ENCODE data around the gene LRRC4B.
"Not testable (repeated sequence)": the region's sequence is repeated elsewhere in the genome, so short reads cannot be mapped to it uniquely, and the experiment has no call there.

LRRC4B gene

DNA sequence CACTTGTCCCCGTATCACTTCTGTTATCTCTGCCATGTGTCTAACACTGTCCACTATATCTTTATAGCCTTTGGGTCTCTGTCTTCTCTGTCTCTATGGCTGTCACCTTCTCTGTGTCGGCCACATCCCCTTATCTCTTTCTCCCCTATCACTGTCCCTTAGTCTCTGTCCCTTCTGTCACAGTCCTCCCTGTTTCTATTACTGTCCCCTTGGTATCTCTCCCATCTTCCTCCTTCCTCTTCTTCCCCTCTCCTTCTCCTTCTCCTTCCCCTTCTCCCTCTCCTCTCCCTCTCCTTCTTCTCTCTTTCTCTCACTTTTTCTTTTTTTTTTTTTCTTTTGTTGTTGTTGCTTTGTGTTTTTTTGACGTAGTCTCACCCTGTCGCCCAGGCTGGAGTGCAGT lies 34.7 kb upstream of the LRRC4B start:
- H3K4me3 ChIP-seq (ENCODE audit: low read depth, low read length) = no peak overlapping the region
- no peak for DNase-seq (ENCODE audit: low read depth)
- TF ChIP-seq, protein P1, sequence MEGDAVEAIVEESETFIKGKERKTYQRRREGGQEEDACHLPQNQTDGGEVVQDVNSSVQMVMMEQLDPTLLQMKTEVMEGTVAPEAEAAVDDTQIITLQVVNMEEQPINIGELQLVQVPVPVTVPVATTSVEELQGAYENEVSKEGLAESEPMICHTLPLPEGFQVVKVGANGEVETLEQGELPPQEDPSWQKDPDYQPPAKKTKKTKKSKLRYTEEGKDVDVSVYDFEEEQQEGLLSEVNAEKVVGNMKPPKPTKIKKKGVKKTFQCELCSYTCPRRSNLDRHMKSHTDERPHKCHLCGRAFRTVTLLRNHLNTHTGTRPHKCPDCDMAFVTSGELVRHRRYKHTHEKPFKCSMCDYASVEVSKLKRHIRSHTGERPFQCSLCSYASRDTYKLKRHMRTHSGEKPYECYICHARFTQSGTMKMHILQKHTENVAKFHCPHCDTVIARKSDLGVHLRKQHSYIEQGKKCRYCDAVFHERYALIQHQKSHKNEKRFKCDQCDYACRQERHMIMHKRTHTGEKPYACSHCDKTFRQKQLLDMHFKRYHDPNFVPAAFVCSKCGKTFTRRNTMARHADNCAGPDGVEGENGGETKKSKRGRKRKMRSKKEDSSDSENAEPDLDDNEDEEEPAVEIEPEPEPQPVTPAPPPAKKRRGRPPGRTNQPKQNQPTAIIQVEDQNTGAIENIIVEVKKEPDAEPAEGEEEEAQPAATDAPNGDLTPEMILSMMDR (conservative IDR thresholded peaks at IDR 0.05; ENCODE audit: low read depth, low read length) = no peak

DNA sequence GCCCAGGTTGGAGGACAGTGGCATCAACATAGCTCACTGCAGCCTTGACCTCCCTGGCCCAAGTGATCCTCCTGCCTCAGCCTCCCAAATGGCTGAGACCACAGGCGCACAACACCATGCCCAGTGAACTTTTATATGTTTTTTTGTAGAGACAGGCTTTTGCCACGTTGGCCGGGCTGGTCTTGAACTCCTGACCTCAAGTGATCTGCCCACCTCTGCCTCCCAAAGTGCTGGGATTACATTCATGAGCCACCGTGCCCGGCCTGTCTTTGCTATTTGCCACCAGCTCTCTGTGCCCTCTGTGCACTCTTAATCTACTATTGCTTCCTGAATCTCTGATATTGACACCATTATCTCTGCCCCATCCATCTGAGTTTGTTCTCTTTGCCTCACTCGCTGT lies 34.3 kb upstream of the LRRC4B start:
- no peak for DNase-seq (ENCODE audit: low read depth)
- TF ChIP-seq, protein P1 (conservative IDR thresholded peaks at IDR 0.05; ENCODE audit: low read depth, low read length) = no peak
- H3K4me3 ChIP-seq (ENCODE audit: low read depth, low read length) = no peak overlapping the region

DNA sequence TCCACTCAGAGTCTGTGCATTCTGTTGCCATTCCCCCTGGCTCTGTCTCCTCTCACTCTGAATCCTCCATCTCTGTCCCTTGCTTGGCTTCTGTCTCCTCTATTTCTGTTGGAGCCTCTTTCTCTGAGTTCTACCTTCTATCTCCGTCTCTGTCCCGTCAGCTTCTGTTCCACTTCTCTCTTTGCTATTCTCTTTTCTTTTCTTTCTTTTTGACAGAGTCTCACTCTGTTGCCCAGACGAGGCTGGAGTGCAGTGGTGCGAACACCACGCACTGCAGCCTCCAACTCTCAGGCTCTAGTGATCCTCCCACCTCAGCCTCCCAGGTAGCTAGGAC lies 33.8 kb upstream of the LRRC4B start:
- TF ChIP-seq, protein P1 (conservative IDR thresholded peaks at IDR 0.05; ENCODE audit: low read depth, low read length) = no peak
- H3K4me3 ChIP-seq (ENCODE audit: low read depth, low read length) = no peak overlapping the region
- DNase-seq (ENCODE audit: low read depth) = no peak

DNA sequence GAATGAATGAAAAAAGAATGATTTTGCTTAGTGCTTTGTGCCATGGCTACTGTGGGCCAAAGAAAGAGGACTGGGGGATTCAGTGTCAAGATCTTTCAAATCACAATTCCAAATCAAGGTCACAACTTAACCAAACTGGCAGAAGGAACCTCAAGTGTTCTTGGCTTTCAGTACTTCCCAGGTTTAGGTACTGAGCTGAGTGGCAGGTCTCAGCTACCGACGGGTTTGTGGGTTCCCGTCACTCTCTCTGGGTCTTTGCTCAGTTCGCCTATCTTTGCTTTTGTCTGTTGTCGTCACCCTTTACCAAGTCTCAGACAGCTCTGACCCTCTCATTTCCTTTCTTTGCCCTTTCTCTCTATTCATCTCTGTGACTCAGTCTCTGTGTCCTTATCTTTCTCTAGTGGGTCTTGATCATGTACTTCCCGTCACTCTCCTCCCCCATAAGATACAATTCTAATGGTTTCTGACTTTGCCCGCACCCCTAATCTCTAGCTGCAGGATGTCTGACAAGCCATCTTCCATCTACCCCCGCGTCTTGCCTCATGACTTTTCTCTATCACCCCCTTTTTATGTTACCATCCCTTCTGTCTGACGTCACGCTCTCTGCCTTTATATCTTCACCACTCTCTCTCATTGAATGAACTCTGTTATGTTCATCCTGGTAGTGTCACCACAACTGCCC lies 33.3 kb upstream of the LRRC4B start:
- no peak overlapping the region for H3K4me3 ChIP-seq (ENCODE audit: low read depth, low read length)
- TF ChIP-seq, protein P1 (conservative IDR thresholded peaks at IDR 0.05; ENCODE audit: low read depth, low read length) = no peak
- DNase-seq (ENCODE audit: low read depth) = no peak

DNA sequence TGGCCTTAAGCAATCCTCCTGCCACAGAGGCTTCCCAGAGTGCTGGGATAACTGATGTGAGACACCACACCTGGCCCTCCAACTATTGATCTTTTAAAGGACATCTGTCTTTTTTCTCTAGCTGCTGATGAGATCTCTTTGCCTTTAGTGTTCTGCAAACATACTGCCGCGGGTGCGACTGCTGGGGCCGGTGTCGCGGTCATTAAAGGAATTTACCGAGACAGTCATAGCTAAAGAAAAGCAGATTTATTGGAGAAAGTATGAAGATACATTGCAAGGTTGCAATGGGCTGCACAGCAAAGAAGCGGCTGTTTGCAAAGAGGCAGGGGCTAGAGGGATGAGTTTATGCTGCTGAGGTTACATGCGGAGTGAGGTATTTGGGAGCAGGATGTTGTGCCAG lies 31.2 kb upstream of the LRRC4B start:
- no peak for DNase-seq (ENCODE audit: low read depth)
- TF ChIP-seq, protein P1 (conservative IDR thresholded peaks at IDR 0.05; ENCODE audit: low read depth, low read length) = no peak
- H3K4me3 ChIP-seq (ENCODE audit: low read depth, low read length) = no peak overlapping the region

DNA sequence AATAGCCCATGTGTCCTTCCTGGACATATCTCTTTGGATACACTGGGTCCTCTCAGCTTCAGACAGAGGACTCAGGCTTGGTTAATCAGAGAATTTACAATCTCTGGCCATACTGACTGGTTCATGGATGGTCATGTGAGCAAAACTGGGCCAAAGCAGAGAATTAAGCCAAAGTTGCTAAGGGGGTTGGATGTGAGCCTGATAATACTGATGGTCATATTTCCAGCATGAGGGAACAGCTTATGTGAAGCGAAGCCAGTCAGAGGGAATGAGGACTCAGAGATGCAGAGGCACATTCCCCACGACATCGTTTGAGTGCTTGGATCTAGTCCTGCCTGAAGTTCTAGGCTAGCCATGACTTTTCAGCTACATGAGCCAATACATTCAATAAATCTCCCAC lies 22.0 kb upstream of the LRRC4B start:
- TF ChIP-seq, protein P1 (conservative IDR thresholded peaks at IDR 0.05; ENCODE audit: low read depth, low read length) = no peak
- DNase-seq (ENCODE audit: low read depth) = no peak
- H3K4me3 ChIP-seq (ENCODE audit: low read depth, low read length) = no peak overlapping the region

DNA sequence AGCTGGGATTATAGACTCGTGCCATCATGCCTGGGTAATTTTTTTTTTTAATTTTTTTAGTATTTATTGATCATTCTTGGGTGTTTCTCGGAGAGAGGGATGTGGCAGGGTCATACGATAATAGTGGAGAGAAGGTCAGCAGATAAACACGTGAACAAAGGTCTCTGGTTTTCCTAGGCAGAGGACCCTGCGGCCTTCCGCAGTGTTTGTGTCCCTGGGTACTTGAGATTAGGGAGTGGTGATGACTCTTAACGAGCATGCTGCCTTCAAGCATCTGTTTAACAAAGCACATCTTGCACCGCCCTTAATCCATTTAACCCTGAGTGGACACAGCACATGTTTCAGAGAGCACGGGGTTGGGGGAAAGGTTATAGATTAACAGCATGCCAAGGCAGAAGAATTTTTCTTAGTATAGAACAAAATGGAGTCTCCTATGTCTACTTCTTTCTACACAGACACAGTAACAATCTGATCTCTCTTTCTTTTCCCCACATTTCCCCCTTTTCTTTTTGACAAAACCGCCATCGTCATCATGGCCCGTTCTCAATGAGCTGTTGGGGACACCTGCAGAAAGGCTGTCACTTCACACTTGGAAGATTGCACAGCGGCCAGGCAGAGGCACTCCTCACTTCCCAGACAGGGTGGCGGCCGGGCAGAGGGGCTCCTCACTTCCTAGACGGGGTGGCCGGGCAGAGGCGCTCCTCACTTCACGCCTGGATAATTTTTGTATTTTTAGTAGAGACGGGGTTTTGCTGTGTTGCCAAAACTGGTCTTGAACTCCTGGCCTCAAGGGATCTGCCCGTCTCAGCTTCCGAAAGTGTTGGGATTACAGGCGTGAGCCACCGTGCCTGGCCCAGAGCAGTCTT lies 13.8 kb upstream of the LRRC4B start:
- not testable (repeated sequence) for H3K4me3 ChIP-seq (ENCODE audit: low read depth, low read length); DNase-seq (ENCODE audit: low read depth)

Data from choroid plexus epithelial cell (primary cell).